Measurements from ENCODE around the gene TBRG4. TPM values are rescaled to one million over a fixed set of nuclear protein-coding genes. Genes with fewer than 3 reads are reported as not detected.

TBRG4 gene
- total and polyA plus RNA-seq, 7 donors: 31.8 to 80.1 (median 44.6) TPM

DNA sequence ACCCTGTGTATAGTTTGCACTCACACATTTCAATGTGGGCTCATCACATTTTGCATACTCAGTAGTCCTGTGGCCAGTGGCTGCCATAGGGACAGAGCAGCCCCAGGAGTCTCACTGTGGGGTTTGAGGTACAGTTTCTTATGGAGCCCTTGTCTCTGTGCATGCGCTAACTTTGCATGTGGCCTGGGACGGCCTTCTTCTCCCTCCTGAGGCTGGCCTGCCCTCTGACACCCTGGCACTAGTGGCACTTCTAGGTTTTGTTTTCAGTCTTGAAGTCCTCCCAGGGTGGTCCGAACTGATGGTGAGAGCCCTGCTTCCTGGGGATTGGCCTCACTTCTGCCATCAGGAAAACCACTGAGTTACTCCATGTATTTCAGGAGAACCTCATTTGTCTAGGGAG is 43.9 kb downstream of the TBRG4 start:
- Histone ChIP-seq H3K4me1 (no peaks in the 10 kb centered on the region), H3K27me3 (no peaks in the 10 kb centered on the region), H3K9me3 (no peaks in the 10 kb centered on the region), H3K27ac (no peak overlapping the region), H3K4me3 (no peak overlapping the region), H3K36me3 (peaks cover 7 to 73% (median 36%) of the 10 kb centered on the region in 4 donors)
- DNase-seq: no peak
- intact Hi-C loops (cut with DNase I): no loop called here
- TF ChIP-seq EP300 (IDR thresholded peaks at IDR 0.05) (no peak), POLR2A (IDR thresholded peaks at IDR 0.05) (no peak)
- TF ChIP-seq, protein P1, sequence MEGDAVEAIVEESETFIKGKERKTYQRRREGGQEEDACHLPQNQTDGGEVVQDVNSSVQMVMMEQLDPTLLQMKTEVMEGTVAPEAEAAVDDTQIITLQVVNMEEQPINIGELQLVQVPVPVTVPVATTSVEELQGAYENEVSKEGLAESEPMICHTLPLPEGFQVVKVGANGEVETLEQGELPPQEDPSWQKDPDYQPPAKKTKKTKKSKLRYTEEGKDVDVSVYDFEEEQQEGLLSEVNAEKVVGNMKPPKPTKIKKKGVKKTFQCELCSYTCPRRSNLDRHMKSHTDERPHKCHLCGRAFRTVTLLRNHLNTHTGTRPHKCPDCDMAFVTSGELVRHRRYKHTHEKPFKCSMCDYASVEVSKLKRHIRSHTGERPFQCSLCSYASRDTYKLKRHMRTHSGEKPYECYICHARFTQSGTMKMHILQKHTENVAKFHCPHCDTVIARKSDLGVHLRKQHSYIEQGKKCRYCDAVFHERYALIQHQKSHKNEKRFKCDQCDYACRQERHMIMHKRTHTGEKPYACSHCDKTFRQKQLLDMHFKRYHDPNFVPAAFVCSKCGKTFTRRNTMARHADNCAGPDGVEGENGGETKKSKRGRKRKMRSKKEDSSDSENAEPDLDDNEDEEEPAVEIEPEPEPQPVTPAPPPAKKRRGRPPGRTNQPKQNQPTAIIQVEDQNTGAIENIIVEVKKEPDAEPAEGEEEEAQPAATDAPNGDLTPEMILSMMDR (IDR thresholded peaks at IDR 0.05): no peak
- WGBS, 2 donors: 95 to 98% methylated on average over 3 of the region's 3 CpGs

DNA sequence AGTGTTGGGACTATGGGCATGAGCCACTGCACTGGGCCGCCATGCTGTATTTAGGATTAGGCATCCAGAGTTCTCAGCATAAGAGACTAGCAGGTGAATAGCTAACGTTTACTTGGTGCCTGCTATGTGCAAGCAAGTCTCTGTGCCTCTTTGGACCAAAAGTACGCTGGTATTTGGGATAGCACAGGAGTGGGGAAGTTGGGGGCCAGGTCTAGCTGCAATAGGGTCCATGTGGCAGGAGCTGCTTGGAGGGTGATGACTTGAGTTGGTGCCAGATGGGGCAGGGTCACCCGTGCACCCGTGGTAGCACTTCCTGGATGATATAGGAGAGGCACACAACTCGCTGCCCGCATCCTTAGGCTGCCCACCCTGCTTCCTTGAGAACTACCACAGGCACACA is 45.1 kb downstream of the TBRG4 start:
- Histone ChIP-seq H3K27ac (no peak overlapping the region), H3K9me3 (no peaks in the 10 kb centered on the region), H3K4me1 (no peaks in the 10 kb centered on the region), H3K36me3 (peaks cover 7 to 68% (median 34%) of the 10 kb centered on the region in 4 donors), H3K4me3 (no peak overlapping the region), H3K27me3 (no peaks in the 10 kb centered on the region)
- DNase-seq: no peak
- 87 to 88% methylated on average over 7 of the region's 7 CpGs for WGBS, 2 donors
- TF ChIP-seq, protein P1 (IDR thresholded peaks at IDR 0.05): no peak
- TF ChIP-seq POLR2A (IDR thresholded peaks at IDR 0.05) (no peak), EP300 (IDR thresholded peaks at IDR 0.05) (no peak)
- intact Hi-C loops (cut with DNase I): no loop called here

DNA sequence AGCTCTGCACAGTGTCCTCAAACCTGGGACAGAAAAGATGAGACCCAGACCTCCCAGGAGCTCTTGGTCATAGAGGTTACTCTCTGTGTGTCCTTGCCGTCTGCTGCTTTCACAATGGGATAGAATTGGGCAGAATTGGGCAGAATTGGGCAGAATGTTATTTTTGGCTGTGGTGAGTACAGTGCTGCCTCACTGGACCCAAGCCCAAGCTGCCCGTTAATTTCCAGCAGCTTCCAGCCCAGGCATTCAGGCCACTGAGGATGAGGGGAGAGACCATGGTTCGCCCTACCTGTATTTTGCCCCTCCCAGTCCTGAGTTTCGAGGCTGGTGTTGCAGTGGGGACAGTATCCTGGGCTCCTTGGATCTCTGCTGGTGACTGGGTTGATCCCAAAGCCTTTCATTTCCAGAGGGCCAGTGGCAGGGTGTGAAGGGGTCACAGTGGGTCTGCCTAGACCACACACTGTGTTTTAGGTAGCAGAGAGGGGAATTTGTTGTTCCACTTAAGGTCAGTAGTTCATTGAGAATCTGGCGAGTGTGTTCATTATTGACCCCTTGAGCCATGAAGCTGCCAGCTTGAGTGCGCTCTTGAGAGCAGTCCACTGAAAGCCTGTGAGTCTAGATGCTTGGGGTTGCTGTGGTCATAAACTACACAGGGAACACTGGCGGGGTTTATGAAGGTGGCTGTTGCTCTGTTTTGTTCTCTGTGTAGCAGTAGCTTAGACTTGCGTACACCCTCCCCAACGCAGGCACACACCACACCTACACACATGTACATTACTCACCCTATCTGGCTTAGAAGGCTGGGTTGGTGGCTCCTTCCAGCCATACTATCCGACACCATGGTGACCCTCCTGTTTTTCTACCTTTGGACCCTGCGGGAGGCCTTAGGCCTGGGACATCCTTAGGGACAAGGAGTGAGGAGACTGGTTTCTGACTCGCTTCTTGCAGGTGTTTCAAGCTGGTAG is 46.2 kb downstream of the TBRG4 start:
- no peaks in the 10 kb centered on the region for H3K27me3 ChIP-seq
- H3K9me3 ChIP-seq: no peaks in the 10 kb centered on the region
- intact Hi-C loops (cut with DNase I): no loop called here
- H3K4me3 ChIP-seq: no peak overlapping the region
- DNase-seq: no peak
- H3K4me1 ChIP-seq: no peaks in the 10 kb centered on the region
- no peak overlapping the region for H3K27ac ChIP-seq
- TF ChIP-seq, protein P1 (IDR thresholded peaks at IDR 0.05): no peak
- TF ChIP-seq POLR2AphosphoS5 (IDR thresholded peaks at IDR 0.05) (no peak), POLR2A (IDR thresholded peaks at IDR 0.05) (no peak), EP300 (IDR thresholded peaks at IDR 0.05) (no peak)
- peaks cover 7 to 57% (median 34%) of the 10 kb centered on the region in 4 donors for H3K36me3 ChIP-seq
- 87 to 91% methylated on average over 12 of the region's 12 CpGs for WGBS, 2 donors

DNA sequence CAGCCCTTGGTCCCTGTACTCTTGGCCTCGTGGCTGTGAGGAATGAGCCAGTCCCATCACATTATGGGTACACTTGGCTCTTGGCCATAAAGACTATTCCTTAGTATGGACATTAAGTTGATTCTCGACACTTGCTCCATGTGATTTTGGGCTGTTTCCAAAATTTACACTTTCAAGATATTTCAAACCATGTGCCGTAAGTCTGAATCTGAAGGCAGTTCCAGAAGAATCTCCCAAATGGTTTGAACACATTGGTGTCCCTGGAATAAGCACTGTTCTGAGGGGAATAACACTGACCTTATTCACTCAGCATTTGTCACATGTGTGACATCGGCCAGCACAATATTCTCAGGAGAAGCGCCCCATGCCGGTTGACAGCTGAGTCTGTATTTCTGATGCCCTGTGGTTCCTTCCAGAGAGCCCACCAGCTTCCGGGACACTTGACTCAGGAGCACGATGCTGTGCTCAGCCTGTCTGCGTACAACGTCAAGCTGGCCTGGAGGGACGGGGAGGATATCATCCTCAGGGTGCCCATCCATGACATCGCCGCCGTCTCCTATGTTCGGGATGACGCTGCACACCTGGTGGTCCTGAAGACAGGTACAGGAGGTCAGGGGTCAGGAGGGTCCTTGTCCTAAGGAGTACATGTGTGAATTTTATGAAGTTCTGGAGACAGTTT is 47.3 kb downstream of the TBRG4 start:
- intact Hi-C loops (cut with DNase I): no loop called here
- peaks cover 7 to 46% (median 29%) of the 10 kb centered on the region in 4 donors for H3K36me3 ChIP-seq
- H3K27ac ChIP-seq: no peak overlapping the region
- no peaks in the 10 kb centered on the region for H3K27me3 ChIP-seq
- 90 to 91% methylated on average over 16 of the region's 16 CpGs for WGBS, 2 donors
- no peaks in the 10 kb centered on the region for H3K9me3 ChIP-seq
- DNase-seq: no peak
- H3K4me1 ChIP-seq: no peaks in the 10 kb centered on the region
- TF ChIP-seq POLR2AphosphoS5 (IDR thresholded peaks at IDR 0.05) (no peak), POLR2A (IDR thresholded peaks at IDR 0.05) (no peak), EP300 (IDR thresholded peaks at IDR 0.05) (no peak)
- TF ChIP-seq, protein P1 (IDR thresholded peaks at IDR 0.05): no peak
- H3K4me3 ChIP-seq: no peak overlapping the region
